ENCODE results near the gene FOXP1.

Gene FOXP1

DNA sequence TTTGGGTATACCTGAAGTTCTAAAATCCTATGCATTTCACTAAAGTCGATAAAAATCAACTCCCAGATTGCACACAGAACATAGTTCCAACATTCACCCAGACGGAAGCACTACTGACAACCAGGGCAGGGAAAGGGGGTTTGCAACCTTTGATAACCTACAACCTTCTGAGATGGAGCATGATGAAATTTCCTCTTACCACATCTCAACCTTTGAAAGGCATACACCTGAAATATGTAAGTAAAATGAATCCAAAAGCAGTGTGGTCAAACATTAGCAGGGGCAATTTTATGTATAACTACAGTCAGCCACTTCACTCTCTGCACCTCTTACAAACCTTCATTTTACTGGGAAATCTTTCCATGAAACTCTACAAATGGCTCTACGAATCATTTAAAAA, 184.1 kb downstream of the FOXP1 start:
- Histone ChIP-seq H3K9ac (ENCODE audit: low read depth in 1 of 2, low read length in 2 of 2) (no peak overlapping the region), H3K27ac (ENCODE audit: low read depth, low read length) (no peak overlapping the region), H3K27me3 (ENCODE audit: control insufficient read depth in 1 of 2, insufficient read depth in 2 of 2, low read length in 2 of 2) (no peaks in the 10 kb centered on the region), H3K4me1 (ENCODE audit: control insufficient read depth in 1 of 2, insufficient read depth in 2 of 2, low read length in 2 of 2) (peaks cover 22 to 36% of the 10 kb centered on the region in 2 donors), H3K4me3 (ENCODE audit: low read depth in 1 of 2, low read length in 2 of 2) (no peak overlapping the region), H3K36me3 (ENCODE audit: control insufficient read depth in 1 of 2, insufficient read depth in 2 of 2, low read length in 2 of 2) (no peaks in the 10 kb centered on the region), H3K9me3 (ENCODE audit: control insufficient read depth in 1 of 2, low read length in 2 of 2) (no peaks in the 10 kb centered on the region)

DNA sequence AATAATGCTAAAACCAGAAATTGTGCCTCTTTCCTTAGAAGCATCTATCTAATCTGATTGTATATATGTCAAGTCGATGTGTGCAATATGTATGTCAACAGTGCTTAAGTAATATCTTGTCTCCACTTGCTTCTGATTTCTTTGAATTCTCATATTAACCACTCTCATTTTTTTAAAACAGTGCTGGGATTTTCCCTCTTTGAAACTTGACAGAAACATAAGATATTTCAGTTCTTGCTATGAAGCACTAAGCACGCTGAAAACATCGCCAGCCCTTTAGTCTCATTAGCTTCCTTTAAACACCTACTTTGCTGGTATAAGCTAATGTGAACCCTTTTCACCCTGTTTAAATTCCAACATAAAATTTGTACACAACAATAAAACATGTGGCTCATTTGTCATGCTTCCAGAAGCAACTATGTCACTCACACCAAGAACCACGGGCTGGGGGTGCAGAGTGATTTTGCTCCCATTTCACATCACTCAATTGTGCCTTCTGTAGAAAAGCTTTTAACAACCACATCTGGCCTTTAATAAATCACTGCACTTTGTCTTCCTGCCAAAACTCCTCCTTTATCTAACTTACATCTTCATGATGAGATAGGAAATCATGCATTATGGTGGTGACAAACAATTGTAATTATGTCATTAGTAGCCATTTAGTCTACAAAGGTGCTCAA, 185.2 kb downstream of the FOXP1 start:
- Histone ChIP-seq H3K27me3 (ENCODE audit: control insufficient read depth in 1 of 2, insufficient read depth in 2 of 2, low read length in 2 of 2) (no peaks in the 10 kb centered on the region), H3K4me1 (ENCODE audit: control insufficient read depth in 1 of 2, insufficient read depth in 2 of 2, low read length in 2 of 2) (peaks cover 22 to 36% of the 10 kb centered on the region in 2 donors), H3K9ac (ENCODE audit: low read depth in 1 of 2, low read length in 2 of 2) (no peak overlapping the region), H3K9me3 (ENCODE audit: control insufficient read depth in 1 of 2, low read length in 2 of 2) (no peaks in the 10 kb centered on the region), H3K4me3 (ENCODE audit: low read depth in 1 of 2, low read length in 2 of 2) (no peak overlapping the region), H3K36me3 (ENCODE audit: control insufficient read depth in 1 of 2, insufficient read depth in 2 of 2, low read length in 2 of 2) (no peaks in the 10 kb centered on the region), H3K27ac (ENCODE audit: low read depth, low read length) (no peak overlapping the region)

DNA sequence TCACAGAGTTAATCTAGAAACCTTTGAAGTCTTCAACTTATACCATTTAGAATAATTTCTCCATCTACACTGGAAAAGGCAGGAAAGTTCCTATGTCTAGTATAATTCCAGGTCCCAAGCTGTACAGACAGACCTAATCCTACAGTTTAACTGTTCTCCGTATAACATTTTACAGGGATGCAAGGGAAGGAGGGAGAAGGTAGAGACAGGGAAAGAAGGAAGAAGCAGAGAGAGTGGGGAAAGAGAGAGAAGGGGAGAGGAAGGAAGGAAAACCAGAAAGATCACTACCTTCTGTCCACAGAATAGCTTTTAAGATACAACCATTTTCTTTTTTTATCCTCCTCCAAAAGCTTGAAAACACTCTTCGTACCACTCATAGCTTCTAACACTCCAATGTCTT, 185.8 kb downstream of the FOXP1 start:
- Histone ChIP-seq H3K27me3 (ENCODE audit: control insufficient read depth in 1 of 2, insufficient read depth in 2 of 2, low read length in 2 of 2) (no peaks in the 10 kb centered on the region), H3K27ac (ENCODE audit: low read depth, low read length) (no peak overlapping the region), H3K9me3 (ENCODE audit: control insufficient read depth in 1 of 2, low read length in 2 of 2) (no peaks in the 10 kb centered on the region), H3K9ac (ENCODE audit: low read depth in 1 of 2, low read length in 2 of 2) (no peak overlapping the region), H3K4me1 (ENCODE audit: control insufficient read depth in 1 of 2, insufficient read depth in 2 of 2, low read length in 2 of 2) (peaks cover 22 to 36% of the 10 kb centered on the region in 2 donors), H3K4me3 (ENCODE audit: low read depth in 1 of 2, low read length in 2 of 2) (no peak overlapping the region), H3K36me3 (ENCODE audit: control insufficient read depth in 1 of 2, insufficient read depth in 2 of 2, low read length in 2 of 2) (no peaks in the 10 kb centered on the region)

DNA sequence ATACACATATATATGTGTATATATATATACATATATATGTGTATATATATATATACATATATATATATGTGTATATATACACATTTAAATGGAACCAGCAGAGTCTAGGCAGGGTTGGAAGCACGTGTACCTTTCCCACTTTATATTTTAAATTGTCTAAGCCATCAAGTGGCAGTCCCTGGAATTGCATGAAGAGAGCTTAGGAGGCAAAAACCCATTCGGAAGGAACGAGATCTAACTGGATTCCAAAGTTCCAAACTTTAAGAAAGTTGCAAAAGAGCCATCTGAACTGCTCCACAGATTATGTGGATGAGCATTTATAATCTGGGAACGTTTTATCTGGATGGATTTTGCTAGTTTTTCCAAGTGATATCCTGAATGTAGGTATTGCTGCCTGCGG, 186.5 kb downstream of the FOXP1 start:
- no peak overlapping the region for H3K9ac ChIP-seq (ENCODE audit: low read depth in 1 of 2, low read length in 2 of 2)
- H3K4me3 ChIP-seq (ENCODE audit: low read depth in 1 of 2, low read length in 2 of 2): no peak overlapping the region
- no peaks in the 10 kb centered on the region for H3K36me3 ChIP-seq (ENCODE audit: control insufficient read depth in 1 of 2, insufficient read depth in 2 of 2, low read length in 2 of 2)
- H3K27ac ChIP-seq (ENCODE audit: low read depth, low read length): no peak overlapping the region
- H3K27me3 ChIP-seq (ENCODE audit: control insufficient read depth in 1 of 2, insufficient read depth in 2 of 2, low read length in 2 of 2): no peaks in the 10 kb centered on the region
- H3K9me3 ChIP-seq (ENCODE audit: control insufficient read depth in 1 of 2, low read length in 2 of 2): no peaks in the 10 kb centered on the region
- peaks cover 22 to 36% of the 10 kb centered on the region in 2 donors for H3K4me1 ChIP-seq (ENCODE audit: control insufficient read depth in 1 of 2, insufficient read depth in 2 of 2, low read length in 2 of 2)

DNA sequence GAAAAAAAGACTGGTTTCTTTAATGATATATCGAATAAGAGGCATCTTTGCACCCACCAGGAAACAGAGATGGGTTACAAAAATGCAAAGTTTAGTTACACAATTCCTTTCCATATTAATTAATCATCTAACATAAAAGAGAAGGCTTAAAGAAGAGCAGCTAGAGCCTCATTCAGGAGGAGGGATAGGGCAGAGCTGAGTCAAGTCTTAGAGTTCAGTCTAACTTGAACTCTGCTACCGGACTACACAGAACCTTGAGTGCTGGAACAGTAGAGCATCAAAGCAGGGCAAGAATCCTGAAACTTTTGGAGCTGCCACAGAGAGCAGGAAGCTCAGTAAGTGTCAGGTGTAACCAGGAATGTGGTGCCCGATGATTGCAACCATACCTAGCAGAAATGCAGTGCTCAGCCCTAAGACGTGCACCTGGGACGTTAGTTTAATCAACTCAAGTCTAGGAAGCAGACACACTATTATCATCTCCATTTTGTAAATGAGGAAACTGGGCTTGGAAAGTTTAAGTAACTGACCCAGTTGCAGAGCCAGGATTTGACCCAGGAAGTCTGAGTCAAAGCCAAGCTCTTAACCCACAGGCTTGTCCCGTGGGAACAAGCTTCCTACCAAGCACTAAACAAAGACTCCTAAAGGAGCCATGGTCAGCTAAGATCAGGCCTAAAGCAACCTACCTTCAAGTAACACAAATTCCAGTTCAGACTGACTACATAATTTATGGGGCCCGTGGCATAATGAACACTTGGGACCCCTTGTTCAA, 187.4 kb downstream of the FOXP1 start:
- Histone ChIP-seq H3K4me3 (ENCODE audit: low read depth in 1 of 2, low read length in 2 of 2) (no peak overlapping the region), H3K27ac (ENCODE audit: low read depth, low read length) (no peak overlapping the region), H3K9me3 (ENCODE audit: control insufficient read depth in 1 of 2, low read length in 2 of 2) (no peaks in the 10 kb centered on the region), H3K9ac (ENCODE audit: low read depth in 1 of 2, low read length in 2 of 2) (no peak overlapping the region), H3K36me3 (ENCODE audit: control insufficient read depth in 1 of 2, insufficient read depth in 2 of 2, low read length in 2 of 2) (no peaks in the 10 kb centered on the region), H3K27me3 (ENCODE audit: control insufficient read depth in 1 of 2, insufficient read depth in 2 of 2, low read length in 2 of 2) (no peaks in the 10 kb centered on the region), H3K4me1 (ENCODE audit: control insufficient read depth in 1 of 2, insufficient read depth in 2 of 2, low read length in 2 of 2) (peaks cover 22 to 28% of the 10 kb centered on the region in 2 donors)

DNA sequence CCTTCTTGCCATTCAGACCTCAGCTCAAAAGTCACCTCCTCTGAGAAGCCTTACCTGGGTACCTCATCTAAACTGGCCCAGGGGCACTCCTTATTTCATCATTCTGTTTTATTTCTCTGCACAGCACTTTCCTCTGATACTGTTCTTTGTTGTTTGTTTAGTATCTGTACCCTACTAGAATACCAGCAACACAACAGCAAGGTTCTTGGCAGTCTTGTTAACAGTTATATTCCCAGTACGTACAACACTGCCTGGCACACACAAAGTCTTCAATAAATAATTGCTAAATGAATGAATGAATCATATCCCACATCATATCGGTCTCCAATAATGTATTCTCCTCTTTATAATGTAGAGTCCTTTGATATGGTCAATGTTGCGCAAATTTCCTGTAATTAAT, 188.1 kb downstream of the FOXP1 start:
- no peak overlapping the region for H3K9ac ChIP-seq (ENCODE audit: low read depth in 1 of 2, low read length in 2 of 2)
- H3K27me3 ChIP-seq (ENCODE audit: control insufficient read depth in 1 of 2, insufficient read depth in 2 of 2, low read length in 2 of 2): no peaks in the 10 kb centered on the region
- H3K9me3 ChIP-seq (ENCODE audit: control insufficient read depth in 1 of 2, low read length in 2 of 2): no peaks in the 10 kb centered on the region
- H3K27ac ChIP-seq (ENCODE audit: low read depth, low read length): no peak overlapping the region
- peaks cover 28% of the 10 kb centered on the region in 2 donors for H3K4me1 ChIP-seq (ENCODE audit: control insufficient read depth in 1 of 2, insufficient read depth in 2 of 2, low read length in 2 of 2)
- no peak overlapping the region for H3K4me3 ChIP-seq (ENCODE audit: low read depth in 1 of 2, low read length in 2 of 2)
- no peaks in the 10 kb centered on the region for H3K36me3 ChIP-seq (ENCODE audit: control insufficient read depth in 1 of 2, insufficient read depth in 2 of 2, low read length in 2 of 2)

DNA sequence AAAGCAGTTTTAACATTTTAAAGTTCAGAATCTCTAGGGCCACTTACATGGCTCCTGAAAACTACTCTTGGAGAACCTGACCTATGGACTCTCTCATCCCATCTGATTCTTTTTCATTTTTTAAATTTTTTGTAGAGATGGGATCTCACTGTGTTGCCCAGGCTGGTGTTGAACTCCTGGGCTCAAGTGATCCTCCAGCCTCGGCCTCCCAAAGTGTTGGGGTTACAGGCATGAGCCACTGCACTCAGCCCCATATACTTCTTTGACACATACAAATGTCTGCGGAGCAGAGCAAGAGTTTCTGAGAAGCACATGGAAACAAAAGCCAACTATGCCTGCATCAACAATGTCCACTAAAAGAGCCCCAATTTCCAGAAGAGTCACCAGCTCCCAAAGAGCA, 189.8 kb downstream of the FOXP1 start:
- no peaks in the 10 kb centered on the region for H3K36me3 ChIP-seq (ENCODE audit: control insufficient read depth in 1 of 2, insufficient read depth in 2 of 2, low read length in 2 of 2)
- no peak overlapping the region for H3K4me3 ChIP-seq (ENCODE audit: low read depth in 1 of 2, low read length in 2 of 2)
- H3K27me3 ChIP-seq (ENCODE audit: control insufficient read depth in 1 of 2, insufficient read depth in 2 of 2, low read length in 2 of 2): no peaks in the 10 kb centered on the region
- no peak overlapping the region for H3K9ac ChIP-seq (ENCODE audit: low read depth in 1 of 2, low read length in 2 of 2)
- no peak overlapping the region for H3K27ac ChIP-seq (ENCODE audit: low read depth, low read length)
- H3K4me1 ChIP-seq (ENCODE audit: control insufficient read depth in 1 of 2, insufficient read depth in 2 of 2, low read length in 2 of 2): peaks cover 40 to 41% of the 10 kb centered on the region in 2 donors
- H3K9me3 ChIP-seq (ENCODE audit: control insufficient read depth in 1 of 2, low read length in 2 of 2): no peaks in the 10 kb centered on the region

DNA sequence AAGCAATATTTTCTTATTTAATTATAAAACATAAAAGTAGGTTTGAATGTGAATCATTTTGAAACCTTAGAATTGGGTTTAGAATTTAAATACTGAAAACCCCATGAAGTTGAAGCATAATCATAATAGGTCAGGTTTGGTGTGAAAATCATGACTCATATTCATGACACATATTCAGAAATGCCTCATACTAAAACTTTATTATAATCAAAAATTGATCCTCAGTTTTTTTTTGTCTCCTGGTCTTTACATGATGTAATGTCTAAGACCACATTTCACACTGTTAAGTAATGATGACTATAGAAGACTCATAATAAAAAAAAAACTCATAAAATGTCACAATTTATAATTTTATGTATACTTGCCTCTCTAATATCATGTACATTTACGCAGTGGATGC, 190.4 kb downstream of the FOXP1 start:
- Histone ChIP-seq H3K36me3 (ENCODE audit: control insufficient read depth in 1 of 2, insufficient read depth in 2 of 2, low read length in 2 of 2) (no peaks in the 10 kb centered on the region), H3K4me3 (ENCODE audit: low read depth in 1 of 2, low read length in 2 of 2) (no peak overlapping the region), H3K9ac (ENCODE audit: low read depth in 1 of 2, low read length in 2 of 2) (no peak overlapping the region), H3K27ac (ENCODE audit: low read depth, low read length) (no peak overlapping the region), H3K4me1 (ENCODE audit: control insufficient read depth in 1 of 2, insufficient read depth in 2 of 2, low read length in 2 of 2) (peaks cover 36 to 42% of the 10 kb centered on the region in 2 donors), H3K9me3 (ENCODE audit: control insufficient read depth in 1 of 2, low read length in 2 of 2) (no peaks in the 10 kb centered on the region), H3K27me3 (ENCODE audit: control insufficient read depth in 1 of 2, insufficient read depth in 2 of 2, low read length in 2 of 2) (no peaks in the 10 kb centered on the region)

DNA sequence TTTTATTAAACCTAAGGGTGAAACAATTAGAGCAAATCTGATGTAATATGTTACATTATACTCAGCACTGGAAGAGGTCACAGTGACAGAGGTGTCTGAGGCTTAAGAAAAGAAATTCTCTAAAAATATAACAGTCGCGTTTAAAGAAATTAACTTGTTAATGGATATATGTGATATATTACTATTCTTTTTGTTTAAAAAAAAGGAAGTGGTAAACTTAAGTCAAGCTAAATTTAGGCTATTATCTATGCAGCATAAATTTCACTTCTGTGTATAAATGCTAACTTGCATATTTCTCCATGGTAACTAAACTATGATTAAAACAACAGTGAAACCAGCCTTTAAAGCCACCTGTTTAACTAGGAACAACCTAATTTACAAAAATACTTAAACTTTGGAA, 191.3 kb downstream of the FOXP1 start:
- Histone ChIP-seq H3K27ac (ENCODE audit: low read depth, low read length) (no peak overlapping the region), H3K36me3 (ENCODE audit: control insufficient read depth in 1 of 2, insufficient read depth in 2 of 2, low read length in 2 of 2) (no peaks in the 10 kb centered on the region), H3K4me3 (ENCODE audit: low read depth in 1 of 2, low read length in 2 of 2) (no peak overlapping the region), H3K9me3 (ENCODE audit: control insufficient read depth in 1 of 2, low read length in 2 of 2) (no peaks in the 10 kb centered on the region), H3K9ac (ENCODE audit: low read depth in 1 of 2, low read length in 2 of 2) (no peak overlapping the region), H3K4me1 (ENCODE audit: control insufficient read depth in 1 of 2, insufficient read depth in 2 of 2, low read length in 2 of 2) (peaks cover 29 to 39% of the 10 kb centered on the region in 2 donors), H3K27me3 (ENCODE audit: control insufficient read depth in 1 of 2, insufficient read depth in 2 of 2, low read length in 2 of 2) (no peaks in the 10 kb centered on the region)

DNA sequence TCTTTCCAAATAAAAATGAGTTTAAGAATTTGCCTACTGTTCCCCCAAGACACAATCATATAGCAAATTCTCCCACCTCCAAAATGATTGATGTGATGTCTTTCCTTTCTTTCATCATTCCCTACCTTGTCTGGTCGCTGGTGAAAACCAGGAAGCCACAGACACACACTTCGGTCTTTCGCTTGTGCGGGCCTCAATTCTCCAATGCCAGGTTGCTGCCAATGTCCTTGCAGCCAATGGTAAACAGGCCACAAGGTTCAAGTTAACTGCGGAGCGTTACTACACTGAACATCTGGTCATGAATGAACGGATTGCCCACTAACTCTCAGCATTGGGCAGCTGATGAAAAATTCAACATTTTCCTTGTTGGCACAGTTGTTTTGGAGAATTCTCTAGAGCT, 192.2 kb downstream of the FOXP1 start:
- Histone ChIP-seq H3K4me1 (ENCODE audit: control insufficient read depth in 1 of 2, insufficient read depth in 2 of 2, low read length in 2 of 2) (peaks cover 24 to 37% of the 10 kb centered on the region in 2 donors), H3K27ac (ENCODE audit: low read depth, low read length) (no peak overlapping the region), H3K27me3 (ENCODE audit: control insufficient read depth in 1 of 2, insufficient read depth in 2 of 2, low read length in 2 of 2) (no peaks in the 10 kb centered on the region), H3K9ac (ENCODE audit: low read depth in 1 of 2, low read length in 2 of 2) (no peak overlapping the region), H3K4me3 (ENCODE audit: low read depth in 1 of 2, low read length in 2 of 2) (no peak overlapping the region), H3K36me3 (ENCODE audit: control insufficient read depth in 1 of 2, insufficient read depth in 2 of 2, low read length in 2 of 2) (no peaks in the 10 kb centered on the region), H3K9me3 (ENCODE audit: control insufficient read depth in 1 of 2, low read length in 2 of 2) (no peaks in the 10 kb centered on the region)

Data from duodenal mucosa (tissue), 2 donors.